Astrocyte of the spinal cord (primary cell): Measurements from ENCODE around the gene SHMT2.
A peak's percentile ranks its signal among the peaks of the same experiment; 100 is the strongest.

Experiments
- DNase-seq: peaks from one replicate; pipeline ENCODE4 v3.0.0; 2011; ENCODE audit warnings: low read depth, low spot score
- H3K4me3 ChIP-seq: 2 replicates; pipeline ENCODE4 v1.5.1; 2011; ENCODE audit warnings: low read depth, mild to moderate bottlenecking, low read length, moderate library complexity
- CTCF ChIP-seq: IDR thresholded peaks from 2 replicates; pipeline ENCODE4 v1.5.1; 2012; ENCODE audit warnings: low read depth, mild to moderate bottlenecking, low read length, inconsistent platforms
- in situ Hi-C: cut with HindIII; loops from 2 replicates; pipeline ENCODE4 v1.10.0; 2017; ENCODE audit warnings: low sequenced_read_pairs

Gene SHMT2

GRCh38 chr12:57234571-57235016, 5.1 kb downstream of the SHMT2 start:
- TF ChIP-seq CTCF, result no peak
- DNase-seq, result no peak
- in situ Hi-C loops, result no loop called here
- no peak overlapping the region for H3K4me3 ChIP-seq

GRCh38 chr12:57235017-57235727, 5.7 kb downstream of the SHMT2 start:
- no peak overlapping the region for H3K4me3 ChIP-seq
- no peak for TF ChIP-seq CTCF
- DNase-seq, result peak; percentile 70
- in situ Hi-C loops, result no loop called here

- DNase-seq, result no peak
- in situ Hi-C loops, result no loop called here
- H3K4me3 ChIP-seq, result no peak overlapping the region
- no peak for TF ChIP-seq CTCF
These were observed 6.2 kb downstream of the SHMT2 start for GRCh38 chr12:57235728-57236131.

GRCh38 chr12:57236201-57236924, 6.9 kb downstream of the SHMT2 start:
- DNase-seq, result no peak
- TF ChIP-seq CTCF, result no peak
- in situ Hi-C loops, result no loop called here
- H3K4me3 ChIP-seq, result no peak overlapping the region

- no peak overlapping the region for H3K4me3 ChIP-seq
- in situ Hi-C loops, result no loop called here
- no peak for DNase-seq
- TF ChIP-seq CTCF, result no peak
These were observed 7.5 kb downstream of the SHMT2 start for GRCh38 chr12:57236925-57237595.

- in situ Hi-C loops, result no loop called here
- H3K4me3 ChIP-seq, result no peak overlapping the region
- no peak for TF ChIP-seq CTCF
- no peak for DNase-seq
These were observed 8.1 kb downstream of the SHMT2 start for GRCh38 chr12:57237596-57237931.
